OCI-LY3 (cell line): Measurements from ENCODE around the gene POU4F1.
"Not testable (repeated sequence)": the region's sequence is repeated elsewhere in the genome, so short reads cannot be mapped to it uniquely, and the experiment has no call there.

ENCODE experiments used
- H2AFZ ChIP-seq: fragments of 200-600, 300-600 bp; shearing (Covaris generic); 2 replicates; pipeline ENCODE4 v1.6.0; 2014; ENCODE audit warnings: antibody characterized with exemption, low read depth, low read length
- H3K27ac ChIP-seq: fragments of 200-600, 300-600 bp; sonication (generic); 2 replicates; pipeline ENCODE4 v1.5.1; 2014; ENCODE audit warnings: mild to moderate bottlenecking, low read length, moderate library complexity, mixed read lengths
- H3K27me3 ChIP-seq: fragments of 200-600, 300-600 bp; sonication (generic); 2 replicates; pipeline ENCODE4 v1.6.1; 2014; ENCODE audit warnings: low read depth, low read length, mixed read lengths
- H3K36me3 ChIP-seq: fragments of 200-600, 300-600 bp; sonication (generic); replicated peaks from 2 replicates; pipeline ENCODE3; 2014; ENCODE audit warnings: low read depth, low read length, mixed read lengths
- H3K4me1 ChIP-seq: fragments of 300-600, 200-600 bp; sonication (generic); 2 replicates; pipeline ENCODE4 v1.6.1; 2014; ENCODE audit warnings: low read length, mixed read lengths
- H3K4me2 ChIP-seq: fragments of 200-600, 300-600 bp; sonication (generic); 2 replicates; pipeline ENCODE4 v1.6.1; 2014; ENCODE audit warnings: low read length, mixed read lengths
- H3K4me3 ChIP-seq: fragments of 300-600, 200-600 bp; sonication (generic); 2 replicates; pipeline ENCODE4 v1.5.1; 2014; ENCODE audit warnings: antibody characterized with exemption, mild to moderate bottlenecking, low read length, moderate library complexity
- H3K79me2 ChIP-seq: fragments of 300-600, 200-600 bp; shearing (Covaris generic); 2 replicates; pipeline ENCODE4 v1.6.1; 2014; ENCODE audit warnings: mild to moderate bottlenecking, low read length, mixed read lengths
- H3K9ac ChIP-seq: fragments of 300-600, 200-600 bp; shearing (Covaris generic); 2 replicates; pipeline ENCODE4 v1.6.0; 2014; ENCODE audit warnings: mild to moderate bottlenecking, low read length, moderate library complexity
- H3K9me3 ChIP-seq: fragments of 200-600, 300-600 bp; shearing (Covaris generic); 2 replicates; pipeline ENCODE4 v1.6.1; 2014; ENCODE audit warnings: low read length, mixed read lengths; ENCODE audit not compliant: insufficient read depth
- H4K20me1 ChIP-seq: fragments of 200-600, 300-600 bp; sonication (generic); 2 replicates; pipeline ENCODE4 v1.6.1; 2016; ENCODE audit warnings: low read length, mixed read lengths; ENCODE audit not compliant: insufficient read depth
- CTCF ChIP-seq: fragments of 200-600, 300-600 bp; sonication (generic); IDR thresholded peaks from 2 replicates; pipeline ENCODE4 v1.5.1; 2014; ENCODE audit warnings: antibody characterized with exemption, low read length, low read depth
- EZH2phosphoT487 ChIP-seq: fragments of 200-600 bp; shearing (Covaris generic); IDR thresholded peaks from 2 replicates; pipeline ENCODE4 v1.6.1; 2018; ENCODE audit warnings: antibody characterized with exemption, mixed run types, low read depth

POU4F1 gene, protein sequence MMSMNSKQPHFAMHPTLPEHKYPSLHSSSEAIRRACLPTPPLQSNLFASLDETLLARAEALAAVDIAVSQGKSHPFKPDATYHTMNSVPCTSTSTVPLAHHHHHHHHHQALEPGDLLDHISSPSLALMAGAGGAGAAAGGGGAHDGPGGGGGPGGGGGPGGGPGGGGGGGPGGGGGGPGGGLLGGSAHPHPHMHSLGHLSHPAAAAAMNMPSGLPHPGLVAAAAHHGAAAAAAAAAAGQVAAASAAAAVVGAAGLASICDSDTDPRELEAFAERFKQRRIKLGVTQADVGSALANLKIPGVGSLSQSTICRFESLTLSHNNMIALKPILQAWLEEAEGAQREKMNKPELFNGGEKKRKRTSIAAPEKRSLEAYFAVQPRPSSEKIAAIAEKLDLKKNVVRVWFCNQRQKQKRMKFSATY

DNA sequence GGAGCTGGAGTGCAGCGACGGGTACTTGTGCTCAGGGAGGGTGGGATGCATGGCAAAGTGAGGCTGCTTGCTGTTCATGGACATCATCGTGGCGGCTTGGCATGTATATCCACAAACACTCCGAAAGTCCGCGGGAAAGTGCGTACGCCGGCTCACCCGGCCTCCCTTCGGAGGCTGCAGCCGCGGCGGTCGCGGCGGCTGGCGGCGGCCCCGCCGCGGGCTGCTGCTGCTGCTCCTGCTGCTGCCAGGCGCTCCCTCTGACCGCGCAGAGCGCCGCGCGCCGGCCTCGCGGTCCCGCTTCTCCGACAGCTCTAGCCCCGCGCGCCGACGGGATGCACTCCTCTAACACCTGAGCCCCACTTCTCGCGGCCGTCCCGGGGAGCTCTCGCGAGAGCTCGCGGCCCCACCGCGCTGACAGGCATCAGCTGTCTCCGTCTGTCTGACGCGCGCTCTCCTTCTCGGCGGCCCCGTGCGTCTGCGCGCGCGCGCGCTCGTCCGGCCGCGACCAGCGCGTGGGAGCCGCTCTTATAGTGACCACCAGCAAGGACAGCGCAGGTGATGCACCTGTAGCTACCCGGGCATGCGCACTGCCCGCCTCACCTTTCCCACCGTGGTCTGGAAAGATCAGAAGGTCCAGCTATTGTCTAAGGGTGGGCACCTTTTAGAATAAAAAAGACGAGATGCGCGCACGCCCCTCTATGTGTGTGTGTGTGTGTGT, at the start of gene POU4F1:
Gene POU4F1 (minus strand): TSS at position 313 of the 718 bp plus-strand sequence. CDS start 226 bp downstream, at position 87.
- Histone ChIP-seq H3K27ac (no peak within 1 kb of the TSS), H3K27me3 (no peaks in the 10 kb centered on the region), H3K4me3 (no peak within 1 kb of the TSS), H4K20me1 (no peaks in the 10 kb centered on the region), H3K9ac (no peak within 1 kb of the TSS), H3K4me2 (no peak within 1 kb of the TSS), H3K36me3 (no peaks in the 10 kb centered on the region), H3K9me3 (no peaks in the 10 kb centered on the region), H2AFZ (no peak within 1 kb of the TSS), H3K79me2 (no peaks in the 10 kb centered on the region), H3K4me1 (peaks cover 9% of the 10 kb centered on the region)
- TF ChIP-seq CTCF (no peak), EZH2phosphoT487 (no peak)

DNA sequence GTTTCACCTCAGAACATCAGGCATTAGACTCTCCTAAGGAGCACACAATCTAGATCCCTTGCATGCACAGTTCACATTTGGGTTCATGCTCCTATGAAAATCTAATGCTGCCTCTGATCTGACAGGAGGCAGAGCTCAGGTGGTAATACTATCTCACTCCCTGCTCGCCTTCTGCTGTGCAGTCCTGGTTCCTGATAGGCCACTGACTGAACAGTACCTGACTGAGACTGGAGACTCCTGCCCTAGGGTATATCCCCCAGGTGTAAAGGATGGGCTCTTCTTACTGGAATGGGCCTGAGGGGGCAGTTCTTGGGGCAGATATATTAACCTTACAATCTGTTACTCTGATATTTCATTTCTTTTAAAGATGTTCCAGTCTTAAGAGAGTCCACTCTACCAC, 49.3 kb upstream of the POU4F1 start:
- Histone ChIP-seq H3K36me3 (peaks cover 11% of the 10 kb centered on the region), H3K4me3 (no peak overlapping the region), H2AFZ (no peak overlapping the region), H3K9ac (no peak overlapping the region), H3K27ac (no peak overlapping the region), H3K4me2 (no peak overlapping the region), H3K79me2 (peaks cover 99% of the 10 kb centered on the region), H3K9me3 (no peaks in the 10 kb centered on the region), H4K20me1 (peaks cover 93% of the 10 kb centered on the region), H3K27me3 (no peaks in the 10 kb centered on the region), H3K4me1 (peaks cover 18% of the 10 kb centered on the region)
- TF ChIP-seq EZH2phosphoT487 (no peak), CTCF (no peak)

DNA sequence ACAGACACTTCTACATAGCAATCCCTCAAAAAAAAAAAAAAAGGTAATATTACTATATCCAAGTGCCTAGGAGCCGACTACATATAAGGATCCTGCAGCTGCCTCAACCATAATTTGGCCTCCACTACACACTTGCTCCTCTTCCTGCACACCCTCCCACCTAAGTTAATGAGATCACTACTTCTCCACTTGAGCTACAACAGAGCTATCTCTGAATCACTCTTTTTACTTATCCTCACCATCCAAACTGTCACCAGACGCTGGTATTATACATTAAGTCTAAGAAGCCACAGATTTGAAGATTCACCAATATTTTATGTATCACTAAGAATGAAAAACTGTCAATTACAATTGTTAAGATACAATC, 47.3 kb upstream of the POU4F1 start:
- H3K36me3 ChIP-seq: peaks cover 8% of the 10 kb centered on the region
- no peak overlapping the region for H3K9ac ChIP-seq
- no peaks in the 10 kb centered on the region for H3K9me3 ChIP-seq
- H3K27ac ChIP-seq: no peak overlapping the region
- TF ChIP-seq CTCF (no peak), EZH2phosphoT487 (no peak)
- H3K27me3 ChIP-seq: no peaks in the 10 kb centered on the region
- H3K4me2 ChIP-seq: no peak overlapping the region
- no peak overlapping the region for H3K4me3 ChIP-seq
- peaks cover 100% of the 10 kb centered on the region for H3K79me2 ChIP-seq
- no peak overlapping the region for H2AFZ ChIP-seq
- H3K4me1 ChIP-seq: peaks cover 12% of the 10 kb centered on the region
- peaks cover 98% of the 10 kb centered on the region for H4K20me1 ChIP-seq

DNA sequence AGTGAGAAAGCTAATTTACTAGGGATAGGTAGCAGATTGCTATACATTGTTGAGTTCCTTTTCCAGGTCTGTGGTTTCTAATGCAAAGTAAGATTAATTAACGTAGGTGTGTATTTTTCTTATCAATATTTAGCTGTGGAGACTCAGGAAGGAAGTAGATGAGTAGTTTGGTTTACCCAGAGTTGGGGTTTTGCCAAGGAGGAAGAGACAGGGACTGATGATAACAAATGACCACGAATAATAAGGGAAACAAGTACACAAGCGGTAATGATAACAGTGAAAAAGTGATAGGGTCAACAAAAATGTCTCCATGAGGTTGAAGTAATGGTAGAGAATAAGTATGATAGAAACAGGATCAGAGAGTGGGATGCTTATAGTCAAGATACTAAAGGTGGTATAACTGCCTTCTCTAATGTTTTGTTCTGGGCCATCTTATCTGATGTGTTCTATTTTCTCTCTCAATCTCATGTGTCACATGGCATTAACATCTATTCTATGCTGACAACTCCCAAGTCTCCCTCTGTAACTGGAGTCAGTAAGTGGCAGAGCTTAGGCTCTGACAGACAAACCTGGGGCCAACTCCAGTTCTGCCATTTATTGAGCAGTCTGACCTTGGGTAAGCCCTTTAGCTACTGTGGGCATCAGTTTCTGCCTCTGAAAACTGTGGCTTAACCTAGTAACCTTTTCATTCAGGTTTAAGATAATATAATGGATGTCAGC, 46.8 kb upstream of the POU4F1 start:
- no peak overlapping the region for H3K27ac ChIP-seq
- no peak overlapping the region for H3K9ac ChIP-seq
- H3K79me2 ChIP-seq: peaks cover 100% of the 10 kb centered on the region
- H3K4me1 ChIP-seq: peaks cover 12% of the 10 kb centered on the region
- H3K4me3 ChIP-seq: no peak overlapping the region
- TF ChIP-seq EZH2phosphoT487: no peak
- no peak for TF ChIP-seq CTCF
- peaks cover 2% of the 10 kb centered on the region for H3K36me3 ChIP-seq
- H3K27me3 ChIP-seq: no peaks in the 10 kb centered on the region
- no peak overlapping the region for H2AFZ ChIP-seq
- H4K20me1 ChIP-seq: peaks cover 97% of the 10 kb centered on the region
- no peaks in the 10 kb centered on the region for H3K9me3 ChIP-seq
- H3K4me2 ChIP-seq: no peak overlapping the region; the same call in 1 of the 2 replicates

DNA sequence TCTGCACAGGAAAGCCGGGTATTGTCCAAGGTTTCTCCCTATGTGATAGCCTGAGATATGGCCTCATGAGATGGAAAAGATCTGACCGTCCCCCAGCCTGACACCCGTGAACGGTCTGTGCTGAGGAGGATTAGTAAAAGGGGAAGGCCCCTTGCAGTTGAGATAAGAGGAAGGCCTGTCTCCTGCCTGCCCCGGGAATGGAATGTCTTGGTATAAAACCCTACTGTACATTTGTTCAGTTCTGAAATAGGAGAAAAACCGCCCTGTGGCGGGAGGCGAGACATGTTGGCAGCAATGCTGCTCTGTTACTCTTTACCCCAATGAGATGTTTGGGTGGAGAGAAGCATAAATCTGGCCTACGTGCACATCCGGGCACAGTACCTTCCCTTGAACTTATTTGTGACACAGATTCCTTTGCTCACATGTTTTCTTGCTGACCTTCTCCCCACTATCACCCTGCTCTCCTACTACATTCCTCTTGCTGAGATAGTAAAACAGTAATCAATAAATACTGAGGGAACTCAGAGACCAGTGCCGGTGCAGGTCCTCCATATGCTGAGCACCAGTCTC, 43.8 kb upstream of the POU4F1 start:
- H3K4me3 ChIP-seq, H3K36me3 ChIP-seq, H3K9ac ChIP-seq, H3K27ac ChIP-seq, H3K4me2 ChIP-seq, H3K9me3 ChIP-seq, H3K27me3 ChIP-seq, H2AFZ ChIP-seq: not testable (repeated sequence)
- peaks cover 92% of the 10 kb centered on the region for H4K20me1 ChIP-seq
- peaks cover 12% of the 10 kb centered on the region for H3K4me1 ChIP-seq
- peaks cover 96% of the 10 kb centered on the region for H3K79me2 ChIP-seq
